GM12891 (cell line): ENCODE results near the gene FAM236A.
"Not testable (repeated sequence)": the region's sequence is repeated elsewhere in the genome, so short reads cannot be mapped to it uniquely, and the experiment has no call there.

Source experiments
- POLR2A ChIP-seq: IDR thresholded peaks from 2 replicates; pipeline ENCODE4 v1.6.1; 2011; ENCODE audit warnings: low read depth, low read length, control low read depth
- SPI1 ChIP-seq: IDR thresholded peaks from 2 replicates; pipeline ENCODE4 v1.6.1; 2011; ENCODE audit warnings: low read depth, low read length, control low read depth

DNA sequence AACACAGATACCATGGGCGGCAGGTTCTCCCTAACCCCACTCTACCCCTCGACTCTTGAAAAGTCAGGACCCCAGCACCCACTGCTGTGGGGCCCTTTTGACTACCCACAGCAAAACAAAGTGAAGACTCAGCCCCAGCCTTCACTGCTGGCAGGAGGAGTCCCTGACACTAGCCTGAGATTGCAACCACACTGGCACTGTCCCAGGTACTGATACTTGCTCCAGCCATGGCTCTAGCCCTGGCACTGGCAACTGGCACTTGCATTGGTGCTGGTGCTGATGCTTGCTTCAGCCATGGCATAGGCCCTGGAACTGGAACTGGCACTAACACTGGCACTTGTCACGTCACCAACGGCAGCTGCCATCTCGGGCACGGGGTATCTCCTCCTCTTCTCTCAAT is 4.3 kb downstream of the FAM236A start:
- not testable (repeated sequence) for TF ChIP-seq POLR2A, SPI1
